OCI-LY1 (cell line): Measurements from ENCODE around the gene GPBAR1.

Source experiments
- H2AFZ ChIP-seq: fragments of 200-600 bp; sonication (generic), shearing (Covaris generic); 2 replicates; pipeline ENCODE4 v1.6.0; 2014; ENCODE audit warnings: antibody characterized with exemption, mild to moderate bottlenecking, low read length
- H3F3A ChIP-seq: fragments of 200-600 bp; sonication (generic), shearing (Covaris generic); 2 replicates; pipeline ENCODE4 v1.6.0; 2014; ENCODE audit warnings: mild to moderate bottlenecking, antibody characterized with exemption, low read length, moderate library complexity; ENCODE audit not compliant: insufficient read depth
- H3K27ac ChIP-seq: fragments of 200-600 bp; sonication (generic); 2 replicates; pipeline ENCODE4 v1.5.1; 2014; ENCODE audit warnings: low read length, mixed run types, mild to moderate bottlenecking, low read depth; ENCODE audit not compliant: poor library complexity, severe bottlenecking
- H3K27me3 ChIP-seq: fragments of 200-600 bp; sonication (generic); 2 replicates; pipeline ENCODE4 v1.6.0; 2014; ENCODE audit warnings: antibody characterized with exemption, mild to moderate bottlenecking, low read length, moderate library complexity; ENCODE audit not compliant: insufficient read depth
- H3K36me3 ChIP-seq: fragments of 200-600 bp; sonication (generic); 2 replicates; pipeline ENCODE4 v1.6.1; 2014; ENCODE audit warnings: mild to moderate bottlenecking, antibody characterized with exemption, low read length, moderate library complexity, mixed read lengths; ENCODE audit not compliant: insufficient read depth
- H3K4me1 ChIP-seq: fragments of 200-600 bp; sonication (generic); 2 replicates; pipeline ENCODE4 v1.5.1; 2014; ENCODE audit warnings: mild to moderate bottlenecking, low read length, moderate library complexity; ENCODE audit not compliant: insufficient read depth, severe bottlenecking
- H3K4me2 ChIP-seq: fragments of 200-600 bp; sonication (generic), shearing (Covaris generic); 2 replicates; pipeline ENCODE4 v1.6.1; 2014; ENCODE audit warnings: low read length
- H3K4me3 ChIP-seq: fragments of 200-600 bp; sonication (generic); 2 replicates; pipeline ENCODE4 v1.5.1; 2014; ENCODE audit warnings: low read length, low read depth, mild to moderate bottlenecking, mixed read lengths; ENCODE audit not compliant: poor library complexity, severe bottlenecking
- H3K79me2 ChIP-seq: fragments of 200-600 bp; shearing (Covaris generic); 2 replicates; pipeline ENCODE4 v1.6.1; 2016; ENCODE audit warnings: mixed run types, low read length, mixed read lengths; ENCODE audit not compliant: insufficient read depth
- H3K9ac ChIP-seq: fragments of 200-600 bp; sonication (generic), shearing (Covaris generic); 2 replicates; pipeline ENCODE4 v1.6.1; 2014; ENCODE audit warnings: mild to moderate bottlenecking, low read length, mixed read lengths
- H3K9me2 ChIP-seq: fragments of 200-600 bp; sonication (generic), shearing (Covaris generic); 2 replicates; pipeline ENCODE4 v1.6.1; 2014; ENCODE audit warnings: low read depth, mild to moderate bottlenecking, low read length, mixed read lengths
- H3K9me3 ChIP-seq: fragments of 200-600 bp; shearing (Covaris generic); 2 replicates; pipeline ENCODE4 v1.6.1; 2014; ENCODE audit warnings: low read length, mixed read lengths
- H4K20me1 ChIP-seq: fragments of 200-600 bp; sonication (generic), shearing (Covaris generic); 2 replicates; pipeline ENCODE4 v1.6.0; 2016; ENCODE audit warnings: mild to moderate bottlenecking, low read length; ENCODE audit not compliant: insufficient read depth
- CTCF ChIP-seq: fragments of 200-600 bp; sonication (generic), shearing (Covaris generic); IDR thresholded peaks from 2 replicates; pipeline ENCODE4 v1.5.1; 2017; ENCODE audit warnings: mild to moderate bottlenecking, antibody characterized with exemption, low read length, moderate library complexity, mixed read lengths
- EZH2 ChIP-seq: fragments of 200-600 bp; sonication (generic), shearing (Covaris generic); IDR thresholded peaks from 2 replicates; pipeline ENCODE4 v1.8.0; 2017; ENCODE audit warnings: borderline replicate concordance, mixed run types, mild to moderate bottlenecking, antibody characterized with exemption, low read length, moderate library complexity, mixed read lengths

GPBAR1 gene

GRCh38 chr2:218260742-218261422 is at the start of gene GPBAR1:
Gene GPBAR1 (plus strand): TSS chr2:218261015. CDS start chr2:218262725, 1,710 bp downstream.
- peaks cover 4% of the 10 kb centered on the region for H3K4me1 ChIP-seq
- H3K36me3 ChIP-seq = peaks cover 20% of the 10 kb centered on the region
- no peaks in the 10 kb centered on the region for H3K79me2 ChIP-seq
- H3K9me2 ChIP-seq = no peaks in the 10 kb centered on the region
- no peak for TF ChIP-seq CTCF
- no peak for TF ChIP-seq EZH2
- no peak within 1 kb of the TSS for H3K27ac ChIP-seq
- no peaks in the 10 kb centered on the region; the same call in 1 of the 2 replicates for H3F3A ChIP-seq
- no peak within 1 kb of the TSS for H2AFZ ChIP-seq
- no peaks in the 10 kb centered on the region for H4K20me1 ChIP-seq
- no peak within 1 kb of the TSS for H3K4me2 ChIP-seq
- no peaks in the 10 kb centered on the region for H3K27me3 ChIP-seq
- H3K4me3 ChIP-seq = no peak within 1 kb of the TSS
- no peak within 1 kb of the TSS for H3K9ac ChIP-seq
- no peaks in the 10 kb centered on the region for H3K9me3 ChIP-seq

- Histone ChIP-seq H3K4me3 (no peak overlapping the region), H3K4me2 (no peak overlapping the region), H3K36me3 (no peaks in the 10 kb centered on the region; the same call in 1 of the 2 replicates), H3K79me2 (peaks cover 19% of the 10 kb centered on the region), H3K27me3 (no peaks in the 10 kb centered on the region; the same call in 1 of the 2 replicates), H3K9ac (no peak overlapping the region), H3K9me3 (peaks cover 10% of the 10 kb centered on the region), H3K9me2 (no peaks in the 10 kb centered on the region), H4K20me1 (no peaks in the 10 kb centered on the region), H2AFZ (no peak overlapping the region), H3F3A (no peaks in the 10 kb centered on the region), H3K4me1 (peaks cover 19% of the 10 kb centered on the region), H3K27ac (no peak overlapping the region)
- TF ChIP-seq CTCF = no peak
- no peak for TF ChIP-seq EZH2
Measured at GRCh38 chr2:218214116-218214515, 46.7 kb upstream of the GPBAR1 start.

- no peaks in the 10 kb centered on the region for H3K9me2 ChIP-seq
- no peak overlapping the region for H3K27ac ChIP-seq
- H3K4me1 ChIP-seq = peaks cover 41% of the 10 kb centered on the region
Measured at GRCh38 chr2:218216336-218216673, 44.5 kb upstream of the GPBAR1 start.

More at GRCh38 chr2:218216336-218216673, 44.5 kb upstream of the GPBAR1 start:
- no peaks in the 10 kb centered on the region for H3K27me3 ChIP-seq
- H3K4me3 ChIP-seq = peak overlapping the region; percentile 83
- H3K36me3 ChIP-seq = peaks cover 18% of the 10 kb centered on the region
- H3K79me2 ChIP-seq = peaks cover 40% of the 10 kb centered on the region
- TF ChIP-seq EZH2 = no peak
- no peak for TF ChIP-seq CTCF
- H3K9me3 ChIP-seq = no peaks in the 10 kb centered on the region
- peak overlapping the region; percentile 62 for H3K9ac ChIP-seq
- H2AFZ ChIP-seq = peak overlapping the region; percentile 22
- no peaks in the 10 kb centered on the region for H4K20me1 ChIP-seq
- H3K4me2 ChIP-seq = peak overlapping the region; percentile 67
- no peaks in the 10 kb centered on the region for H3F3A ChIP-seq
